PC-3 (cell line): ENCODE data around the gene RCBTB2. TPM values are rescaled to one million over a fixed set of nuclear protein-coding genes. Genes with fewer than 3 reads are reported as not detected.

Experiments used
- ATAC-seq: fragments of 200-7000 bp; cut with Tn5 transposase; 2 replicates; pipeline ENCODE4 v1.9.1; 2020; ENCODE audit warnings: mild to moderate bottlenecking, moderate library complexity
- BruUV-seq: library from RNA; stranded (reverse); fragments of 400-500 nt; replicated peaks from 2 replicates; lab custom pipeline; 2021; lab: Mats Ljungman, UMichigan
- CTCF ChIA-PET: fragments of 300-600 bp; sonication (Branson Sonifier 250); formaldehyde crosslinking; loops from one replicate; lab custom pipeline; 2022; ENCODE audit warnings: antibody characterized with exemption; lab: Charles Lee
- POLR2A ChIA-PET: fragments of 300-600 bp; sonication (Branson Sonifier 250); formaldehyde crosslinking; loops from one replicate; lab custom pipeline; 2022; ENCODE audit warnings: antibody characterized with exemption; ENCODE audit not compliant: unreplicated experiment; lab: Charles Lee
- DNase-seq: peaks from one replicate; pipeline ENCODE4 v3.0.0-alpha.2; 2015
- H2AFZ ChIP-seq: fragments of 300-600 bp; sonication (generic); 2 replicates; pipeline ENCODE4 v1.6.0; 2016; ENCODE audit warnings: antibody characterized with exemption, low read length
- H3F3A ChIP-seq: fragments of 300-600 bp; sonication (generic); one replicate; pipeline ENCODE4 v1.6.0; 2017; ENCODE audit warnings: antibody characterized with exemption, low read length, control low read depth, mild to moderate bottlenecking; ENCODE audit not compliant: unreplicated experiment
- H3K27ac ChIP-seq: fragments of 300-600 bp; sonication (generic); 2 replicates; pipeline ENCODE4 v1.5.1; 2016; ENCODE audit warnings: mild to moderate bottlenecking, low read length
- H3K27me3 ChIP-seq: fragments of 300-600 bp; sonication (generic); 2 replicates; pipeline ENCODE4 v1.6.1; 2016; ENCODE audit warnings: low read length, mixed read lengths
- H3K36me3 ChIP-seq: fragments of 300-600 bp; sonication (generic); 2 replicates; pipeline ENCODE4 v1.6.1; 2016; ENCODE audit warnings: low read depth, mixed run types, low read length, mixed read lengths
- H3K4me1 ChIP-seq: fragments of 300-600 bp; sonication (generic); 2 replicates; pipeline ENCODE4 v1.5.1; 2016; ENCODE audit warnings: low read length; ENCODE audit not compliant: insufficient read depth
- H3K4me2 ChIP-seq: fragments of 300-600 bp; sonication (generic); 2 replicates; pipeline ENCODE4 v1.6.0; 2016; ENCODE audit warnings: low read length
- H3K4me3 ChIP-seq: fragments of 300-600 bp; sonication (generic); 2 replicates; pipeline ENCODE4 v1.5.1; 2016; ENCODE audit warnings: mild to moderate bottlenecking, low read length, mixed read lengths
- H3K79me2 ChIP-seq: fragments of 300-600 bp; sonication (generic); 2 replicates; pipeline ENCODE4 v1.6.1; 2017; ENCODE audit warnings: low read length, mixed read lengths
- H3K9ac ChIP-seq: fragments of 300-600 bp; sonication (generic); 2 replicates; pipeline ENCODE4 v1.6.0; 2016; ENCODE audit warnings: mild to moderate bottlenecking, low read length
- H3K9me2 ChIP-seq: fragments of 300-600 bp; sonication (generic); replicated peaks from 2 replicates; pipeline ENCODE4 v1.6.1; 2016; ENCODE audit warnings: mixed run types, low read length, mixed read lengths
- H3K9me3 ChIP-seq: fragments of 300-600 bp; sonication (generic); 2 replicates; pipeline ENCODE4 v1.6.1; 2016; ENCODE audit warnings: low read length, mixed read lengths
- H4K20me1 ChIP-seq: fragments of 300-600 bp; sonication (generic); 2 replicates; pipeline ENCODE4 v1.6.1; 2016; ENCODE audit warnings: low read length, mixed read lengths
- EZH2 ChIP-seq: fragments of 300-600 bp; sonication (generic); IDR thresholded peaks from one replicate; pipeline ENCODE4 v1.6.1; 2017; ENCODE audit warnings: antibody characterized with exemption, mild to moderate bottlenecking, low read length; ENCODE audit not compliant: unreplicated experiment
- EZH2phosphoT487 ChIP-seq: fragments of 300-600 bp; sonication (generic); IDR thresholded peaks from 2 replicates; pipeline ENCODE4 v1.6.1; 2018; ENCODE audit warnings: mild to moderate bottlenecking, antibody characterized with exemption, low read length, borderline replicate concordance
- intact Hi-C: fragments of 100-400 bp; cut with micrococcal nuclease; formaldehyde crosslinking; loops from 2 replicates; pipeline ENCODE4 v1.9.0; 2023
- total RNA-seq: library from RNA; depleted of rRNA; stranded (reverse); fragments of >200 nt; gene quantifications from 2 replicates; pipeline ENCODE4 v1.2.3, GENCODE V29; 2014
- TF ChIP-seq, protein P1 (sequence below): fragments of 300-600 bp; sonication (generic); conservative IDR thresholded peaks from 2 replicates; pipeline ENCODE4 v1.5.1; 2017; ENCODE audit warnings: antibody characterized with exemption, low read depth, mild to moderate bottlenecking, low read length

RCBTB2 gene
- total RNA-seq, 1 experiment from 2014 or later, result 2.5 TPM

DNA sequence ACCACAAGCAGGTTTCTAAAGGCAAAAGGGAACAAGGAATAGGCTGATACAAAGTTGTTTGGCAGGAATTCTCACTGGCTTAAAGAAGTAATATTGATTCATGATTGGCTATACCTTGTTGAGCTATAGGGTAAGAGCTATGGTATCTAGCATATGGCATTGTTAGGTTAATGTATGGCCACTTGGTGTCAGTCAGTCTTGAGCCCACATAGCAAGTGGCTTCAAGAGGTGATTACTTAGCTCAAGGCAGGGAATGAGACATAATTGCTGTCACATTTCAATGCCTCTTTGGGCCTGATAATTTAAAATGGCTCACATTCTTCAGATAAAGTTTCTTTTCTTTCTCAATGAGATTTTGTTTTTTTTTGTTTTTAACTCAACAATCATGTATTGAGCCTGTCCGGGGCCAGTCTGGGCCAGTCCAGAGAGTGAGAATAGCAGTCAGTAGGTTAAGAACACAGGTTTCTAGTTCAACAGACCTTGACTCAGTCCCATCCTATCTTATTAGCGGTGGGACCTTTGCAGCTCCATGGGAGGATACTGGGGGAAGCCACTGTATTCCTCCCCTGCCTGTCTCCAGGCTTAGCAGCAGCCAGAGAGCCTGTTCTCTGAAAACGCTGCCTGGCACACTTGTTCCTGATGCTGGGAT is 45.8 kb upstream of the RCBTB2 start:
- no peak overlapping the region for H2AFZ ChIP-seq
- ChIA-PET POLR2A (interaction anchor here (0.7 kb wide), 1 partner anchor 53 kb away, joined by 4 read pairs; no protein-coding TSS in a partner anchor), CTCF (interaction anchor here (0.7 kb wide), 1 partner anchor 51 kb away, joined by 4 read pairs; no protein-coding TSS in a partner anchor)
- intact Hi-C loops, result no loop called here
- H3K9ac ChIP-seq, result no peak overlapping the region
- H3F3A ChIP-seq, result no peaks in the 10 kb centered on the region
- no peak overlapping the region for H3K4me2 ChIP-seq
- H3K4me3 ChIP-seq, result no peak overlapping the region
- no peaks in the 10 kb centered on the region for H3K27me3 ChIP-seq
- H3K4me1 ChIP-seq, result peaks cover 3% of the 10 kb centered on the region
- no peaks in the 10 kb centered on the region; the same call in 1 of the 2 replicates for H3K36me3 ChIP-seq
- H3K79me2 ChIP-seq, result no peaks in the 10 kb centered on the region
- TF ChIP-seq EZH2, result no peak
- TF ChIP-seq, protein P1, sequence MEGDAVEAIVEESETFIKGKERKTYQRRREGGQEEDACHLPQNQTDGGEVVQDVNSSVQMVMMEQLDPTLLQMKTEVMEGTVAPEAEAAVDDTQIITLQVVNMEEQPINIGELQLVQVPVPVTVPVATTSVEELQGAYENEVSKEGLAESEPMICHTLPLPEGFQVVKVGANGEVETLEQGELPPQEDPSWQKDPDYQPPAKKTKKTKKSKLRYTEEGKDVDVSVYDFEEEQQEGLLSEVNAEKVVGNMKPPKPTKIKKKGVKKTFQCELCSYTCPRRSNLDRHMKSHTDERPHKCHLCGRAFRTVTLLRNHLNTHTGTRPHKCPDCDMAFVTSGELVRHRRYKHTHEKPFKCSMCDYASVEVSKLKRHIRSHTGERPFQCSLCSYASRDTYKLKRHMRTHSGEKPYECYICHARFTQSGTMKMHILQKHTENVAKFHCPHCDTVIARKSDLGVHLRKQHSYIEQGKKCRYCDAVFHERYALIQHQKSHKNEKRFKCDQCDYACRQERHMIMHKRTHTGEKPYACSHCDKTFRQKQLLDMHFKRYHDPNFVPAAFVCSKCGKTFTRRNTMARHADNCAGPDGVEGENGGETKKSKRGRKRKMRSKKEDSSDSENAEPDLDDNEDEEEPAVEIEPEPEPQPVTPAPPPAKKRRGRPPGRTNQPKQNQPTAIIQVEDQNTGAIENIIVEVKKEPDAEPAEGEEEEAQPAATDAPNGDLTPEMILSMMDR, result no peak
- TF ChIP-seq EZH2phosphoT487, result no peak
- H3K27ac ChIP-seq, result no peak overlapping the region
- DNase-seq (no peak), ATAC-seq (no peak)
- no TSS peak for BruUV-seq
- H4K20me1 ChIP-seq, result no peaks in the 10 kb centered on the region
- H3K9me3 ChIP-seq, result no peaks in the 10 kb centered on the region
- no peaks in the 10 kb centered on the region for H3K9me2 ChIP-seq

DNA sequence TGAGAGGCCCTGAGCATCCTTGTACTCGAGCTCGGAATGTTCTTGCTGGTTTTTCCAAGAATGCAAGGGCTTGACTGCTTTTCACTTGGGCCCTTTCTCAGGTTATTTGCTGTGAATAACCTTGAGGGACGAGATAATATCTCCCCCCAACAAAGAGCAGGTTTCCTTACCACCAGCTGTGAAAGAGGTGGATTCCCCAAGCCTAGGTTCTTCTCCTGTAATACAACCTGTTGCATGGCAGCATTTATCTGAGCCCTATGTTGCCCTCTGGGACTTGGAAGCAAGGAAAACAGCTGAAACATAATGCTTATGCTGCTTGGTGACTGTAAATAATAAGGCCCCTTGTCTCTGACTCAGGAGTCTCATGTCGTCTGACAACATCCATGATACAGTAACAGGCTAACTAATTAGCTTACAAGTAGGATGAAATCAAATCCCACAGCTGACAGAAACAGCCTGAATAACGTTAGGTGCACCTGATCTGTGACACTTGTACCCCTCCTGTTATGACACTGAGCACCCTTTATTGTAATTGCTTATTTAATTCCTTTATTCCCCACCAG is 43.6 kb upstream of the RCBTB2 start:
- no peak overlapping the region for H3K4me3 ChIP-seq
- no TSS peak for BruUV-seq
- TF ChIP-seq EZH2phosphoT487 (no peak), EZH2 (no peak)
- TF ChIP-seq, protein P1, result no peak
- no peaks in the 10 kb centered on the region for H3K79me2 ChIP-seq
- POLR2A ChIA-PET, result no interaction called here
- H3K9me2 ChIP-seq, result no peaks in the 10 kb centered on the region
- no peaks in the 10 kb centered on the region; the same call in 1 of the 2 replicates for H3K36me3 ChIP-seq
- H3F3A ChIP-seq, result no peaks in the 10 kb centered on the region
- no peak overlapping the region for H3K9ac ChIP-seq
- ATAC-seq (no peak), DNase-seq (no peak)
- CTCF ChIA-PET, result no interaction called here
- no peaks in the 10 kb centered on the region for H4K20me1 ChIP-seq
- H3K27me3 ChIP-seq, result no peaks in the 10 kb centered on the region
- H3K4me1 ChIP-seq, result no peaks in the 10 kb centered on the region
- H3K4me2 ChIP-seq, result no peak overlapping the region
- no peak overlapping the region for H2AFZ ChIP-seq
- intact Hi-C loops, result no loop called here
- H3K27ac ChIP-seq, result no peak overlapping the region
- no peaks in the 10 kb centered on the region for H3K9me3 ChIP-seq

DNA sequence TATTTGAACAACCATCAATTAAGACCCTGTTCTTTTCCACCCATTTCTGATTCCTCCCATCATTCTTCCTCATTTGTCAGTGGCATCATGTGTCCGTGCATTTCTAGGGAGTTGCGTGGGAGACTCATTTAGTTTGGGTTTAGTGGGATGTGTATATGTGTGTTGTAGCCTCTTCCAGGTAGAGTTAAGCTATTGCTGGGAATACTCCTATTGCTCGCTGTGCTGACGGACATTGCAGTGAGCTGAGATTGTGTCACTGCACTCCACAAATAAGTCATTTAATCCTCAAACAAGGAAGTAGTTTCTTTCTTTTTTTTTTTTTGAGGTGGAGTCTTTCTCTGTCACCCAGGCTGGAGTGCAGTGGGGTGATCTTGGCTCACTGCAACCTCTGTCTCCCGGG is 42.2 kb upstream of the RCBTB2 start:
- no peak overlapping the region for H3K9ac ChIP-seq
- H3K9me3 ChIP-seq, result no peaks in the 10 kb centered on the region
- H3K4me3 ChIP-seq, result no peak overlapping the region
- TF ChIP-seq, protein P1, result no peak
- TF ChIP-seq EZH2 (no peak), EZH2phosphoT487 (no peak)
- no peak overlapping the region for H3K4me2 ChIP-seq
- DNase-seq (no peak), ATAC-seq (no peak)
- H3K27ac ChIP-seq, result no peak overlapping the region
- no peaks in the 10 kb centered on the region for H3F3A ChIP-seq
- no TSS peak for BruUV-seq
- no peaks in the 10 kb centered on the region for H3K36me3 ChIP-seq
- H3K9me2 ChIP-seq, result no peaks in the 10 kb centered on the region
- H2AFZ ChIP-seq, result no peak overlapping the region
- intact Hi-C loops, result no loop called here
- ChIA-PET CTCF (no interaction called here), POLR2A (interaction anchor here (0.5 kb wide), 1 partner anchor 375 kb away, joined by 3 read pairs; no protein-coding TSS in a partner anchor)
- no peaks in the 10 kb centered on the region for H3K27me3 ChIP-seq
- H3K4me1 ChIP-seq, result no peaks in the 10 kb centered on the region
- no peaks in the 10 kb centered on the region for H4K20me1 ChIP-seq
- no peaks in the 10 kb centered on the region for H3K79me2 ChIP-seq
